NOMO-1 treated with dmso at 0.1 percent for 144 hours (cell line): ENCODE measurements around the gene MXD1.

Source experiments
- DNase-seq: peaks from one replicate; lab custom pipeline; 2025; ENCODE audit not compliant: unreplicated experiment; lab: John Stamatoyannopoulos, UW

Gene MXD1

DNA sequence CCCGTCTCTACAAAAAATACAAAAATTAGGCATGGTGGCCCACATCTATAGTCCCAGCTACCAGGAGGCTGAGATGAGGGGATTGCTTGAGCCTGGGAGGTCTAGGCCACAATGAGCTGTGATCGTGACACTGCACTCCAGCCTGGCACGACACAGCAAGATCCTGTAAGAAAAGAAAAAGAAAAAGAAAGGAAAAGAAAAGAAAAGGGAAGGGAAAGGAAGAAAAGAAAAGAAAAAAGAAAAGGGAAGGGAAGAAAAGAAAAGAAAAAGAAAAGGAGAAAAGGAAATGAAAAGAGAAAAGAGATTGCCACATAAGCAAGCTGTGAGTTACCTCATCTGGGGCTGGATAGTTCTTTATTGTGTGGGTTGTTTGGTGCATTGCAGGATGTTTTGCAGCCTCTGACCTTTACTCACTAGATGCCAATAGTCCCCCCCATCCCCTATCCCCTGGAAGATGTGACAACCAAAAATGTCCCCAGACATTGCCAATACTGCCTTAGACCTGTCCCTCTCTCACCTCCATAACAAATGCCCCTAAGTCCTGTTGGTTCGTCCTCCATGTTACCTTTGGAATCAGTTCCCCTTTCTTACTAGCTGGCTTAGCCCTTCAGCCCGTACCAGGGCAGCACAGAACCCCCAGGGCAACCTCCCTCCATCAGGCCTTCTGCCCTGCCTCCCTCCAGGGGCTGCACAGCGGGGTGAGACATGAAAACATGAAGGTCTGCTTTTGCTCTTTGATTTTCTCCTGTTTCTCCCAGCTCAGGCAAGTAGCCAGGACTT, 37.6 kb downstream of the MXD1 start:
- peak; percentile 25 for DNase-seq

DNA sequence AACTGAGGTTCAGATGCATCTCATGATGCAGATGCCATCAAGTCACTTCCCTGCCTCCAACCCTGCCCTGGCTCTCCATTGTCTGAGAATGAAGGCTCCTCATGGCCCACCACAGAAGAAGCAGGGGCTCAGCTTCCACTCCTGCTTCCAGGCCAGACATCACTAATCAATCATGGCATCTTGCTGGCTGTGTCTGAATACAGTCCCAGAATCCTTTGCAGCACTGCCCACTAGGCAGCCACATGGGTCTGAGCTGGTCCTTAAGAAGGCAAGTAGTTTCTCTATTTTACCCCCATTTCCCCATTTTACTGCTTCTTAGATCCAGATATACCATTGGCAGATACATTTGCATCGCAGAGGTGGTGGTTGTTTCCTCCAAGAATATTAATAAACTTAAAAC, 39.2 kb downstream of the MXD1 start:
- DNase-seq = no peak

DNA sequence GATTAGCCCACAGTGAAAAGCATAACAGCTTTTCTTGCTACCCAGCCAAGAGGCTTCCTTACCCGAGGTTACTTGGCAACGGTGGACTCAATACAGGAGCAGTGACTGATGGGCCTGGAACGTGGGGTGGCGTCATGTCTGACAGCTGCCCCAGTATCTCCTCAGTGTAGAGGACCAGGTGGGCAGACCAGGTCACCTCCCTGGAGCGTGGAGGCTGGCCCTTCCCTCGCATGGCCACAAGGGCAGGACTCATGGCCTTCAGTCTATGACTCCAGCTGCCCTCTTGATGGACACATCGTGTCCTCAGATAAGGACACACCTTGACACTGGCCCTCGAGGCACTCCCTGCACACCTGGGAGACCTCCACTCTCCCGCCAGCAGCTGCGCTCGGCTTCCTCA, 40.1 kb downstream of the MXD1 start:
- DNase-seq = no peak

GRCh38 chr2:69956475-69956979, 41.6 kb downstream of the MXD1 start:
- DNase-seq = no peak

DNA sequence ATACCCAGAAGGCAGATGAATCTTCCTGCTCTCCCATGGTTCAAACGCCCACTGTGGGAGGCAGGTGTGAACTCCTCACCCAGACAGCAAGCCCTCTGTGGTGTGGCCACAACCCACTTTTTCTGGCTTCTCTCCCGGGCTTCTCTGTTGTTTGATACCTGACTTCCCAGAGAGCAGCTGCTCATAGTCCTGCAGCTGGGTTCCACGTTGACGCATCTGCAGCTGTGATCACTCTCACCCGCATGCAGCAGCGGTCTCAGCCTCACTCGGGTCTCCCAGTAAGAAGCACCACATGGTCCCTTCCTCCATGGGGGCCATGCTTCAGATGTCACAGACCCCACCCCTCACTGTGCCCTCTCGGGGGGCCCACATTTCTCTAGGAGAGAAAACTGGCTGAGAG, 43.1 kb downstream of the MXD1 start:
- no peak for DNase-seq

DNA sequence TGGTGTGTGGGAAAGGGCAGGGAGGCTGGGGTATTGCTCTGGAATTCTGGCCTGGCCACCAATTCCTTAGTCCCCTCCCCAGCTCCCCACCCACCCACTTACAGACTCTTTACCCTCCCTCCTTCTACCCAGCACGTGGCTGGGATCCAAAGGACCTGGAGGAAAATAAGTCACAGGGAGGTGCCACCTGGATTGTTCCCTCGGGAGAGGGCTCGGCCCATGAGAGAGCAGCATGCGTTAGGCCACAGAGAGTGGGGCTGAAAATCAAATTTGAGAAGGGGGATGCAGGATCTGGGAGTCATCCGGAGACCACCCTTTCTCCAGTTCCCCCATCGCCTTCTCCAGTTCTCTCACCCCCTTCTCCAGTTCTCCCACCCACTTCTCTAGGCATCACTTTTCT, 43.6 kb downstream of the MXD1 start:
- DNase-seq = no peak

DNA sequence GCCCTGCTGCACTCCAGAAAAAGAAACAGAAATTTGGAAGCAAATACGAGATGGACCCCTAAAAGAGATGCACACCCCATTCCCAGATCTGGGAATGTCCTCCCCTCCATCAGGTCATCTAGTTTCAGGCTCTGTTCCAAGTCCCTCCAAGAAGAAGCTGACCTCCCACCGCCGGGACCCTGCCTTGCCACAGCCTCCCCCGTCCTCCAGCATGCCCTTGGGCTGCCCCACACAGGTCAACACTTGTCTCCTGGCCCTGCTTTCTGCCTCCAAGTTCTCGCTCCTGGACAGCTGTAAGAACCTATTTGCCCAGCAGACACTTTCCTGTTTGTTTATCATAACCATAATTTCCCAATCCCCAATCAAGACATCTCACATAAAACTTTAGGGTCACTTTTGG, 44.5 kb downstream of the MXD1 start:
- DNase-seq = no peak

- no peak for DNase-seq
Measured at GRCh38 chr2:69960821-69961220, 45.9 kb downstream of the MXD1 start.

DNA sequence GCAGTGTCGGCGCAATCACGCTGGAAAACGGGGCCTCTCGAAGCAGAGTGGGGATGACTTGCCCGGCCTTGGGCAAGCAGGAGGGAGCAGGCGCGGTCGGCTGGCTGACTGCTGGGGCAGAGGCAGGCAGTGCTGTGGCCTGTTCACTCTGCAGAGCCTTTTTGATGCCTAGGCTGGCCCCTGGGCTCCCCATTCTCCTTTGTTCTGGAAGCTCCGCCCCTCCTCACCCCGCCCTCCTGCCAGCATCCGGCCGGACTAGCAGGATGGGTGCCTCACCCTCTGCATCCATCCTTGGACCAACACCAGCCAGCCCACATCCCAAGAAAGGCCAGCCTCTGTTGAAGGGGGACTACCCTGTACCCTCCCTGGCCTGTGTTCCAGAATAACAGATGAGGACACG, 46.6 kb downstream of the MXD1 start, which contains the start of gene ASPRV1:
TSS of gene ASPRV1 (minus strand) at position 136 of the 400 bp plus-strand sequence. CDS start 195 bp downstream, outside the sequence.
- DNase-seq = no peak

DNA sequence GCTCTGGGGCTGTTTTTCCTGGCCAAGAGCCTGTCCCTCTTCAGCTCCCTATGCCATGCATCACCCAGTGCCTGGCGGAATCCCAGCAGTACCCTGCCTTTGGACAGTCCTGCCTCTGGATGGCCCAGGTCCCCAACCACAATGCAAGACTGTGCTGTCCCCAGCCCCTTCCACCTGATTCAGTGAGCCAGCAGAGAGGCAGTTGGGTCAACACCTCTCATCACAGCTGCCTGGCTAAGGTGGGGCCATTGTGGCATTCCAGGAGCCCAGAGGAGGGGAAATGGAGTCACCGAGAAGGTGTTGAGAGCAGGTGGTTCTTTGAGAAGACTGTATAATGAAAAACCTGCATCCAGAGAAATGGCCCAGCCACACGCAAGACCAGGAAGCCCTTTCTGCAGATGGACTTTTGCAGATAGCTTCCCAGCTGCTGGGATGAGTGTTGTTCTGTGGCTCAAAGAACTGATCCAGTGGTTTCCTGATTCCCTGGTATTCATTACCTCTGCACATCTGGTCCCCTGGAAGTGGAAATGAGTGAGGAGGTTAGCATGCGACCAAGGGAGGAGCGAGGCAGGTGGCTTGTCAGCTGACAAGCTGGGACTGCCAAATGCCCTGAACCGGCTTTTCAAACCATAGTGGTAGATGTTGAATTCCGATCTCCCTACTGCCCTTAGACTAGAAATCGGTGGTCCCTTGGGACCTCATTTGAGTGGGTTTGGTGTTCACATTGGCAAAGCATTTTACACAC, 48.2 kb downstream of the MXD1 start:
- DNase-seq = no peak

DNA sequence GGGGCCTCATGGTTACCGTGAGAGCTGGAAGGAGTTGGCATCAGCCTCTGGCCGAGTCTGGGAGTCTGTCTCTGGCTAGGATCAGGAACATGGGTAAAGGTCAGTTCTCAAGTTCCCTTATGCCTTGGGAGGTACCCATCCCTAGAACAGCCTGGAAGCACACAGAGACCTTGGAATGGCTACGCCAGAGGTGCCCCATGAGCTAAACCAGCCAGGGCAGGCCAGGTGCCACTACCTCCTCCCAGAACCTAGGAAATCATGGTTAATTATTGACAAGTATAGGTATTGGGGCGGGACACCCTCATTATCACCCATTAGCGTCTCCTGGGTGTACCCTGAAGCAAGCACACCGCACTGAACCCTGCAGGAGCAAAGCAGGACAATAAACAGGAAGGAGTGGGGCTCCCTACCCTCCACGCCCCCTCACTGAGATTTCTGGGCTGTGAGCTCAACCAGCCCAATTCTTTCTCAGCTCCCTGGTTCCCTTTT, 49.5 kb downstream of the MXD1 start:
- DNase-seq = no peak

DNA sequence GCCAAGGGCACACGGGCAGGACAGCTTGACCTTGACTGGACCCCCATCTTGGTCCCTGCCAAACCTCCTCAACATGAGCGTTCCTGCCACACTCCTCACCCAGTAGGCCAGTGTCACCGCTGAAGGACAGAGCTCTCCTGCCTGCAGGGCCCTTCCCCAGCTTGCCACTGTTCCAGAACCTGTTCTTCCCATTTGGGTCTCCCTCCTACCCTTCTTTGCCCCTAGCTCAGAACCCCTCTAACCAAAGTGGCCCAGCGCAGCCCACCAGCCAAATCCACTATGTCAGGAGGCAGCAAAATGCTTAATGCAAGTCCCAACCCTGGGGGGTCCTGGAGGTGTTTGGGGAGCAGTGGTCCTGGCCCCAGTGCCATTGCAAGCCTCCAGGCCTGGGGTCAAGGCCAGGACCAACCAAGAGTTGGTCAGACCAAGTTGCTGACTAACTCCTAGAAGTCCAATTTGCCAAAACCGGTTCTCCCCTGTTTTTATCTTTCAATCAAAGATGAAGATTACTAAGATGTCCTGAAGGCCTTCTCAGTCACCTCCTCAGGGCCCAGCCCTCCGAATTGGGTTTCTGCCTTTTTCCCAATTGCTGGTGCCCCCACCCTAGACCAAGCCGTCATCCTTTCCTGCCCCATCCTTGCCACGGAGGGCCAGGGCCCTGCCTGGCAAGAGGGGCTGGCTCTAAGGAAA, 51.0 kb downstream of the MXD1 start:
- no peak for DNase-seq

DNA sequence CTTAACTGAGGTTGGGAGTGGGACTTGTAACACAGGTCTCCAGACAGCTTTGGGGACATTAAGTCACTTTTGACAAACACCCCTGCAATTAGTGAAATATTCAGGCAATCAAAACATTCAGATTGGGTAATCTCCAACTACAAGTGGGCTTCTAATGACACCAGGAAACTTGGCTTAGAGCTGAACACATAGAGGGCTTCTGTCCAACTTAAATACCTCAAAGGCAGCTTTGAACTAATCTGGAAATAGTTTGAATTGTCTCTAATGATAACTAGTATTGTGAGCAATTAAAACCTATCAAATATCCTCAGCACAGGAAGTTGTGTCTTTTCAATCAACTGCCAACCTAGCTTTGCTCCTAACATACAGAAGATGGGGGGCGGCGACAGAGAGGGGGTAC, 51.6 kb downstream of the MXD1 start:
- no peak for DNase-seq

GRCh38 chr2:69968609-69969008, 53.7 kb downstream of the MXD1 start:
- DNase-seq = no peak

- DNase-seq = no peak
Measured at GRCh38 chr2:69969126-69969983, 54.4 kb downstream of the MXD1 start.

- DNase-seq = no peak
Measured at GRCh38 chr2:69969991-69970390, 55.1 kb downstream of the MXD1 start.

DNA sequence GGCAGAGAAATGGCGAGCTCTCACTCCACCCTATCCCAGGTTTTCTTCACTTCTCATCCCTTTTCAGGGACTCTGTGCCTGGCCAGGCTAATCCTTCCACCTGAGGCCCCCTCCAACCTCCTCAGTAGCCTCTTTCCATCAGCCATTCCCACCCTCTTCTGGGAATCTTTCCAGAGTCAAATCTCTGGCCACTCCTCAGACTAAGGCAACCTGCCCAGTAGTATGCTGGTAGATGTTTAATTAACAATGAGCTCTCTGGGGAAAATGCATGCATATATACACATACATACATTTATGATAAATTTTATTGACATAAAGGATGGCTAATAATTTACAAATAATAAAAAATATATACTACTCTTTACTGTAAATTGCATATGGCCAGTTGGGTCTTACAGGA, 57.9 kb downstream of the MXD1 start:
- DNase-seq = no peak

GRCh38 chr2:69973335-69973735, 58.4 kb downstream of the MXD1 start:
- no peak for DNase-seq

DNA sequence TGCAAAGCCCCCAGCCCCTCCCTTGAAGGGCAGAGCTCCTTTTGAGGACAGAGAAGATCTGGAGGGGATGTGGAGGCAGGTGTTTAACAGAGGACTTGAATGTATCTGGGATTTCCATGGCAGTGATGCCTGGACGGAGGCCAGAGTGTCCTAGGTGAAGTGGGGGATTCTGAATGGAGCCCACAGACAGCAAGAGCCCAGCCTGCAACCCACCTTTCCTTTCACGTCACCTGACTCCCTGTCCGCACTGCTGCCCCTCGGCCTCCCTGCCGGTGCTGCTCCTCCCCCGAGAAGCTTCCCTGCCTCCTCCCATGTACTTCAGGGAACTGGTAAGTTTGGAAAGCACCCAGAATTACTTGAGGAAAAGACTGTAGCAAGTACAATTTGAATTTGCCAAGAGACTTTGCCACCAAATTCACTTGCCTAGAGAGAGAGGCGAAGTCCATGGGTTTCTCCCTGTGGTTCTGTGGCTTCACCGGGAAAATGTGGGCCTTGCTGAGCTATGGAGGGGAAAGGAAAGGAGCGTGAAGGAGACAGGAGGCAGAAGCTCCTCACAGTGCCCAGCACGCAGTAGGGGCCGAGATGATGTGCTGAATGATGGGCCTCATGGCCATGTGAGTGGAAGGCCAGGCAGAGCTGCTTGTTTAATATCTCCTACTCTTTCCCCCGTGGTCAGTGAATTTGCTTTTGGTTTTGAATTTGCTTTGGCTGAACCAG, 60.4 kb downstream of the MXD1 start:
- no peak for DNase-seq
